GM12892 (cell line): ENCODE data around the gene SHROOM2.

Source experiments
- POLR2A ChIP-seq: IDR thresholded peaks from 2 replicates; pipeline ENCODE4 v1.6.1; 2011; ENCODE audit warnings: low read depth, low read length, control low read depth
- POLR2AphosphoS5 ChIP-seq: IDR thresholded peaks from 2 replicates; pipeline ENCODE4 v1.6.1; 2011; ENCODE audit warnings: low read depth, low read length, control low read depth

DNA sequence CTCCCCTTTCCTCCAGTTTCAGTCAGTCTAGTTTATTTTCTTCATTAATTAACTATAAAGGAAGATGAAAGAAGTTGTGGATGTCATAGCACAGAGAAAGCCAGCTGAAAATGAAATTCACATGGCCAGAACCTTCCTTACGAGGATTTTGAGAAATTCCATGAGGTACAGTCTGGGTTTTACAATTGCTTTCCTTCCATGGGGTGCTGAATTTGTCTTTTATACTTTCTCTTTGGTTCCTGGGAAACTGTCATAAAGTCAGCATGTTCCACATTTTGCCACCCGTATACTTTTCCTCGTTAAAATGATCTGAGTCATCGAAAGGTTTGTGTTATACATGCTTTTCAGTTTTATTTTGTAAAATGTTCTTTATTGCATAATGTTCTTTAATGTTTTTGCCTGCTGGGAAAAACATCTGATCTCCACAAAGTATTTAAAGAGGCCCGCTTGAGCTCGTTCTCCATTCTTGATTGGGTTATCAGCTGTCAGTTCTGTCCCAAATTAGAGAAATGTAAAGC is 102.8 kb downstream of the SHROOM2 start:
- no peak for TF ChIP-seq POLR2A
- no peak for TF ChIP-seq POLR2AphosphoS5
